ENCODE data around the gene PRRT1. TPM values are rescaled to one million over a fixed set of nuclear protein-coding genes. Genes with fewer than 3 reads are reported as not detected.

Gene PRRT1
- total and polyA plus RNA-seq, 2 of the 4 experiments (the other 2 are of a cell fraction) = 0.99 TPM; not detected in 1

DNA sequence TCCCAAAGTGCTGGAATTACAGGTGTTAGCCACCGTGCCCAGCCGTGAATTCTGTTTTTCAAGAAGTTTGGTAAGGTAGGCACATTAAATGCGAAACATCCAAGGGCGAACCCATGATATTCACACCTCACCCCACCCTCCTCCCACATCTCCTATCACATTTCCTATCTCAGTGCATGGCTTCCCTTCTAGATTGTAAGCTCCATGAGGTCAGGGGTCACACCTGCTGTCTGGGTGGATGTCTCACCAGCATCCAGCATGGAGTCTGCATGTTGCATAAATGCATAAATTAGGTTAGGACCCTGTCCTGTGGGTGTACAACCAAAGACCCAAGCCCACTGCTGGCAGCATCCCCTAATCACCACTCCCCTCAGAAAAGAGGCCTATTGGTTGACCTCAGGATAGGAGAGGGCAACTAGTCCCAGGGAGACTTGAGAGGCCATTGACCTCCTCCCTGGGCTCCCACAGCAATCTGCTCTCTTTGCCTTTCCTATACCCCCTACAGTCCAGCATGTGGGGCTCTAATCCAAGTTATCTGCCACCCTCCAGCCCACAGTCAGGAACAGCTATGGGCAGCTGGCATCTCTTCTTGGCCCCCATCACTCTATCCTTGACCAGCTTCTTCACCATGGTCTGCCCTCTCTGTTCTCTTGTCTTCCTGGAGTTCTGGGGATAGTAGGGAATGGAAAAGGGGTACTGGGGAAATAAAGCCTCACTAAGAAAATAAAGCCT is 4.2 kb downstream of the PRRT1 start:
- Histone ChIP-seq H2BK15ac (ENCODE audit: low read depth, low read length) (no peak overlapping the region), H2AK9ac (replicated peaks; ENCODE audit: low read depth, low read length, poor library complexity) (no peak overlapping the region), H4K91ac (ENCODE audit: insufficient read depth, low read depth, low read length) (no peak overlapping the region), H3K18ac (ENCODE audit: low read depth, low read length) (no peak overlapping the region), H3K36me3 (ENCODE audit: control insufficient read depth, insufficient read depth, low read length) (peaks cover 2% of the 10 kb centered on the region; the same call in 1 of the 2 replicates), H4K5ac (ENCODE audit: low read depth, low read length) (no peak overlapping the region), H2BK120ac (ENCODE audit: low read depth, low read length) (no peak overlapping the region), H3K9me1 (ENCODE audit: insufficient read depth, low read length) (0 out of 2 replicates have a peak, but pooled peaks cover 4% of the 10 kb centered on the region), H2BK5ac (ENCODE audit: low read depth, low read length, poor library complexity, severe bottlenecking) (no peak overlapping the region), H3K4me3 (ENCODE audit: insufficient read depth, low read depth, low read length) (no peak overlapping the region), H3K9me3 (ENCODE audit: control insufficient read depth, insufficient read depth, low read length) (peaks cover 2% of the 10 kb centered on the region; the same call in 1 of the 2 replicates), H3K56ac (ENCODE audit: extremely low read depth, insufficient read depth, low read length) (no peak overlapping the region), H3K4ac (ENCODE audit: low read depth, low read length) (no peak overlapping the region), H3K4me1 (ENCODE audit: control insufficient read depth, insufficient read depth, low read length) (peaks cover 11% of the 10 kb centered on the region), H3K4me2 (ENCODE audit: low read depth, low read length) (no peak overlapping the region), H3K27ac (ENCODE audit: insufficient read depth, low read length) (no peak overlapping the region), H2AK5ac (ENCODE audit: low read depth, low read length) (no peak overlapping the region), H4K20me1 (ENCODE audit: insufficient read depth, low read length) (no peaks in the 10 kb centered on the region), H3K9ac (ENCODE audit: low read depth, low read length) (no peak overlapping the region), H3K14ac (replicated peaks; ENCODE audit: low read depth, low read length) (no peak overlapping the region), H3K79me1 (ENCODE audit: low read depth in 1 of 2, low read length in 2 of 2) (peaks cover 0 to 3% of the 10 kb centered on the region in 2 experiments; a peak in 1 of 4 replicates), H2AFZ (replicated peaks; ENCODE audit: low read length, poor library complexity) (no peak overlapping the region), H3K27me3 (ENCODE audit: control insufficient read depth, insufficient read depth, low read length) (peaks cover 27% of the 10 kb centered on the region), H2BK20ac (ENCODE audit: low read depth, low read length) (no peak overlapping the region), H4K8ac (ENCODE audit: low read depth in 2 of 2, low read length in 2 of 2) (no peak overlapping the region), H3K23ac (ENCODE audit: low read depth, low read length) (no peak overlapping the region)
- DNase-seq = no peak
- WGBS, 2 experiments (ENCODE audit: extremely low coverage in 2 of 2, insufficient read length in 1 of 2) = no CpG with 5 or more reads among the region's 4 CpGs
- POLR2A ChIA-PET (ENCODE audit: unreplicated experiment) = interaction anchor here (0.6 kb wide), 1 partner anchor 19 kb away, joined by 8 read pairs; the partner anchor contains the start of gene ATF6B
- dilution Hi-C loops (cut with HindIII; ENCODE audit: low sequenced_read_pairs, unreplicated experiment) = no loop called here
- CTCF ChIA-PET = interaction anchor here (0.9 to 1.3 kb wide), 2 partner anchors 11 to 12 kb away, joined by 4 to 5 read pairs; no protein-coding TSS in a partner anchor
- ATAC-seq (ENCODE audit: low read depth) = no peak
- in situ Hi-C loops (cut with MboI; ENCODE audit: low sequenced_read_pairs) = no loop called here
- intact Hi-C loops (cut with micrococcal nuclease) = no loop called here
- no TSS peak for BruUV-seq (replicated peaks)
- TF ChIP-seq MAZ (IDR thresholded peaks at IDR 0.05; ENCODE audit: borderline replicate concordance, low read depth, low read length) (no peak), POLR2A (IDR thresholded peaks at IDR 0.05; ENCODE audit: low read depth, low read length) (no peak), SMC3 (IDR thresholded peaks at IDR 0.05; ENCODE audit: low read depth, low read length) (no peak), BHLHE40 (IDR thresholded peaks at IDR 0.05; ENCODE audit: low read depth, low read length) (no peak), RCOR1 (IDR thresholded peaks at IDR 0.05; ENCODE audit: insufficient replicate concordance, low read length) (no peak), MXI1 (IDR thresholded peaks at IDR 0.05; ENCODE audit: borderline replicate concordance, low read depth, low read length) (no peak), CEBPB (IDR thresholded peaks at IDR 0.05; ENCODE audit: low read depth, low read length) (no peak), RFX5 (IDR thresholded peaks at IDR 0.05; ENCODE audit: low read depth, low read length) (no peak), CHD1 (IDR thresholded peaks at IDR 0.05; ENCODE audit: low read depth, low read length) (no peak), FOS (IDR thresholded peaks at IDR 0.05; ENCODE audit: low read depth, low read length) (no peak), RAD21 (IDR thresholded peaks at IDR 0.05; ENCODE audit: low read length) (no peak), NFE2L2 (IDR thresholded peaks at IDR 0.05; ENCODE audit: low read depth, low read length) (no peak)
- TF ChIP-seq, protein P1, sequence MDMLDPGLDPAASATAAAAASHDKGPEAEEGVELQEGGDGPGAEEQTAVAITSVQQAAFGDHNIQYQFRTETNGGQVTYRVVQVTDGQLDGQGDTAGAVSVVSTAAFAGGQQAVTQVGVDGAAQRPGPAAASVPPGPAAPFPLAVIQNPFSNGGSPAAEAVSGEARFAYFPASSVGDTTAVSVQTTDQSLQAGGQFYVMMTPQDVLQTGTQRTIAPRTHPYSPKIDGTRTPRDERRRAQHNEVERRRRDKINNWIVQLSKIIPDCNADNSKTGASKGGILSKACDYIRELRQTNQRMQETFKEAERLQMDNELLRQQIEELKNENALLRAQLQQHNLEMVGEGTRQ (IDR thresholded peaks at IDR 0.05; ENCODE audit: low read depth, low read length) = no peak
- TF ChIP-seq, protein P2, sequence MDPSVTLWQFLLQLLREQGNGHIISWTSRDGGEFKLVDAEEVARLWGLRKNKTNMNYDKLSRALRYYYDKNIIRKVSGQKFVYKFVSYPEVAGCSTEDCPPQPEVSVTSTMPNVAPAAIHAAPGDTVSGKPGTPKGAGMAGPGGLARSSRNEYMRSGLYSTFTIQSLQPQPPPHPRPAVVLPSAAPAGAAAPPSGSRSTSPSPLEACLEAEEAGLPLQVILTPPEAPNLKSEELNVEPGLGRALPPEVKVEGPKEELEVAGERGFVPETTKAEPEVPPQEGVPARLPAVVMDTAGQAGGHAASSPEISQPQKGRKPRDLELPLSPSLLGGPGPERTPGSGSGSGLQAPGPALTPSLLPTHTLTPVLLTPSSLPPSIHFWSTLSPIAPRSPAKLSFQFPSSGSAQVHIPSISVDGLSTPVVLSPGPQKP (IDR thresholded peaks at IDR 0.05; ENCODE audit: borderline replicate concordance, low read depth, low read length) = no peak
- TF ChIP-seq, protein P3, sequence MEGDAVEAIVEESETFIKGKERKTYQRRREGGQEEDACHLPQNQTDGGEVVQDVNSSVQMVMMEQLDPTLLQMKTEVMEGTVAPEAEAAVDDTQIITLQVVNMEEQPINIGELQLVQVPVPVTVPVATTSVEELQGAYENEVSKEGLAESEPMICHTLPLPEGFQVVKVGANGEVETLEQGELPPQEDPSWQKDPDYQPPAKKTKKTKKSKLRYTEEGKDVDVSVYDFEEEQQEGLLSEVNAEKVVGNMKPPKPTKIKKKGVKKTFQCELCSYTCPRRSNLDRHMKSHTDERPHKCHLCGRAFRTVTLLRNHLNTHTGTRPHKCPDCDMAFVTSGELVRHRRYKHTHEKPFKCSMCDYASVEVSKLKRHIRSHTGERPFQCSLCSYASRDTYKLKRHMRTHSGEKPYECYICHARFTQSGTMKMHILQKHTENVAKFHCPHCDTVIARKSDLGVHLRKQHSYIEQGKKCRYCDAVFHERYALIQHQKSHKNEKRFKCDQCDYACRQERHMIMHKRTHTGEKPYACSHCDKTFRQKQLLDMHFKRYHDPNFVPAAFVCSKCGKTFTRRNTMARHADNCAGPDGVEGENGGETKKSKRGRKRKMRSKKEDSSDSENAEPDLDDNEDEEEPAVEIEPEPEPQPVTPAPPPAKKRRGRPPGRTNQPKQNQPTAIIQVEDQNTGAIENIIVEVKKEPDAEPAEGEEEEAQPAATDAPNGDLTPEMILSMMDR (conservative IDR thresholded peaks at IDR 0.05; ENCODE audit: low read depth, low read length) = no peak

Measured in IMR-90 (cell line).